Left kidney (tissue), 2 donors: ENCODE measurements around the gene CCPG1. TPM values are rescaled to one million over a fixed set of nuclear protein-coding genes. Genes with fewer than 3 reads are reported as not detected.

Source experiments
- DNase-seq: peaks from one replicate; pipeline ENCODE4 v3.0.0-alpha.2; 2013
- polyA plus RNA-seq: library from polyadenylated mRNA; unstranded; fragments of 120-200 nt; gene quantifications from one replicate; pipeline ENCODE4 v1.2.1, GENCODE V29; 2013; ENCODE audit not compliant: insufficient read length

Gene CCPG1
- polyA plus RNA-seq, 1 donor: 58.2 TPM

DNA sequence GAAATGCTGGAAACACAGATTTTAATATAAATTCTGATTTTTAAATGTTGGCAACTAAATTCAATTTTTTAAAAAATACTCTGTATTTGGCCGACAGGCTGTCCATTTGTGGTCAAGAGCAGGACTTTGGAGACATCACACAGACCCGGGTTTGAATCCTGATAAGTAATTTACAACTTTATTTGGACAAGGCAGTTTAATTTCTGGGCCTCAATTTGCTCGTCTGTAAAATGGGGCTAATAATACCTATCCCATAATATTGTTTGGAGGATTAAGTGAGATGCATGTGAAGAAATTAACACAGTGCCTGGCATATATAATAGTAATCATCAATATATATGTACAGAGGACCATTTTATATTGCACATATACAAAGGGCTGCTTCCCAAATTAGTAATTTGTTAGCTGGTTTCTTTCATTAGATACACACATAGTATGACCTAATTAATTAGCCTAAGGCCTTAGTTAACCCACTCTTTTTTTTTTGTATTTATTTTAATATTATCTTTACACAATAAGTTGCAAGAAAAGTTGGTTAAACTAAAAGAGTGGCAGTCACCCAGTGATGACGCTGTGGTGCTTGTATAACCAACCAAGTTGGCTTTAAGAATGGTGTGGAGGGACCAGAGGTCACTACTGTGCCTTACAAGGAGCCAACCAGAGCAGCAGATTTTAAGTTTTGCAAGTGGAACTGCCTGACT, 88.5 kb downstream of the CCPG1 start:
- DNase-seq: no peak

DNA sequence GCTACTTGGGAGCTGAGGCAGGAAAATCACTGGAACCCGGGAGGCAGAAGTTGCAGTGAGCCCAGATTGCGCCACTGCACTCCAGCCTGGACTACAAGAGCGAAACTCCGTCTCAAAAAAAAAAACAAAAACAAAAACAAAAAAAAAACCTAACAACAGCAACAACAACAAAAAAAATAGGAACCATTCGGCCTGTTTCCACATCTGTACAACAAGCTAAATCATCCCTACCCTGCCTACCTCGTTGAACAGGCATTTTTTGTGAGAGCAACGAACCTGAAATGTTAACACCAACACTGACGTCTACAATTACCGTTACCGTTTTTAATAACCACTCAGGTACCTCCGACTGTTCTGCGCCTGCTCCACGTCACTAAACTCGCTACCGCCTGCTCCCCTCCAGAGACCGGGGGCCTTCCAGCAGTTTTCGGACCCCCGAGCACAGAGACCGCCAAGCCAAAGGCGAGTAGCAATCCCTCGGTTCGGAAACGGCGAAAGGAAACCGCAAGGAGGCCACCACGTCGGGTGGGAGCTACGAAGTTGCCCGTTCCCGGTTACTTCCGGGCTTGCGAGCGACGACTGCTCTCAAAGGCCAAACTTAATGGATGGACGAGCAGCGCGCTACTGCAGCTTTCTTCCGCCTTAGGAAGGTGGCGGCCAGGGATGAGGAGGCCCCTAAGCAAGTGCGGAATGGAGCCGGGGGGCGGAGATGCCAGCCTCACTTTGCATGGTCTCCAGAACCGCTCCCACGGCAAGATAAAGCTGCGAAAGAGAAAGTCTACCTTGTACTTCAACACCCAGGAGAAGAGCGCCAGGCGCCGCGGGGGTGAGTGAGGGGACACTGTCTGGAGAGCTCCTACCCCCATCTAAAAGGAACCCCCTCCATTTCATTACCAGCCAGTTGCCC, 89.3 kb downstream of the CCPG1 start, which contains the start of the genes PIGB and PIGBOS1:
Gene PIGB (plus strand): TSS at position 635 of the 907 bp plus-strand sequence. CDS start 29 bp downstream, at position 664.
Gene PIGBOS1 (minus strand): TSS at position 536 of the 907 bp plus-strand sequence. CDS start 1,331 bp downstream, outside the sequence.
- DNase-seq: peak; percentile 90

Other genes starting within 250 kb of the CCPG1 start
- 124 TPM for gene RSL24D1, start 211.4 kb downstream of the CCPG1 start, polyA plus RNA-seq
- gene RAB27A, start 118.5 kb downstream of the CCPG1 start, polyA plus RNA-seq: 21.0 TPM
- gene PIGBOS1, start 89.2 kb downstream of the CCPG1 start, polyA plus RNA-seq: 16.2 TPM
- 30.8 TPM for gene PIGB, start 89.1 kb downstream of the CCPG1 start, polyA plus RNA-seq
- 6.6 TPM for gene PIERCE2, start 136 bp upstream of the CCPG1 start, polyA plus RNA-seq
- 15.4 TPM for gene DNAAF4, start 99.9 kb upstream of the CCPG1 start, polyA plus RNA-seq
- gene PYGO1, start 180.0 kb upstream of the CCPG1 start, polyA plus RNA-seq: 20.9 TPM